Lower leg skin (tissue), 4 donors: ENCODE measurements around the gene THOC5. TPM values are rescaled to one million over a fixed set of nuclear protein-coding genes. Genes with fewer than 3 reads are reported as not detected.
"Not testable (repeated sequence)": the region's sequence is repeated elsewhere in the genome, so short reads cannot be mapped to it uniquely, and the experiment has no call there.

ENCODE experiments used
- DNase-seq, 2 donors: peaks; one replicate each; pipeline ENCODE4 v3.0.0-alpha.2; 2019; ENCODE audit warnings: low spot score in 2 of 2
- H3K4me3 ChIP-seq: fragments of 200-600 bp; sonication (generic); 2 replicates; pipeline ENCODE4 v1.5.1; 2017; ENCODE audit warnings: mild to moderate bottlenecking, low read depth; ENCODE audit not compliant: poor library complexity, severe bottlenecking
- CTCF ChIP-seq, 3 donors: fragments of 450-650 bp; IDR thresholded peaks; one replicate each; pipeline ENCODE4 v1.5.1; 2016; ENCODE audit warnings: antibody characterized with exemption in 3 of 3, mild to moderate bottlenecking in 3 of 3, moderate library complexity in 2 of 3
- POLR2A ChIP-seq, 2 donors: fragments of 450-650 bp; IDR thresholded peaks; one replicate each; pipeline ENCODE4 v1.6.1; 2016 to 2017; ENCODE audit warnings: antibody characterized with exemption in 2 of 2, mild to moderate bottlenecking in 1 of 2, moderate library complexity in 1 of 2
- WGBS, 2 donors: methylation state at CpG; one replicate each; pipeline ENCODE4 v1.1.5; 2018; 5-methylcytosine and 5-hydroxymethylcytosine counted together
- intact Hi-C: fragments of 100-400 bp; cut with DNase I; formaldehyde crosslinking; loops from one replicate; pipeline ENCODE4 v1.15.0; 2023; ENCODE audit warnings: low total_unique reads
- total RNA-seq, 4 donors: library from RNA; depleted of rRNA; stranded (reverse); fragments of >200 nt; gene quantifications; one replicate each; pipeline ENCODE4 v1.1.0, GENCODE V29; 2016

Gene THOC5
- total RNA-seq, 4 donors from 2014 or later = 14.2 to 30.5 (median 23.3) TPM

DNA sequence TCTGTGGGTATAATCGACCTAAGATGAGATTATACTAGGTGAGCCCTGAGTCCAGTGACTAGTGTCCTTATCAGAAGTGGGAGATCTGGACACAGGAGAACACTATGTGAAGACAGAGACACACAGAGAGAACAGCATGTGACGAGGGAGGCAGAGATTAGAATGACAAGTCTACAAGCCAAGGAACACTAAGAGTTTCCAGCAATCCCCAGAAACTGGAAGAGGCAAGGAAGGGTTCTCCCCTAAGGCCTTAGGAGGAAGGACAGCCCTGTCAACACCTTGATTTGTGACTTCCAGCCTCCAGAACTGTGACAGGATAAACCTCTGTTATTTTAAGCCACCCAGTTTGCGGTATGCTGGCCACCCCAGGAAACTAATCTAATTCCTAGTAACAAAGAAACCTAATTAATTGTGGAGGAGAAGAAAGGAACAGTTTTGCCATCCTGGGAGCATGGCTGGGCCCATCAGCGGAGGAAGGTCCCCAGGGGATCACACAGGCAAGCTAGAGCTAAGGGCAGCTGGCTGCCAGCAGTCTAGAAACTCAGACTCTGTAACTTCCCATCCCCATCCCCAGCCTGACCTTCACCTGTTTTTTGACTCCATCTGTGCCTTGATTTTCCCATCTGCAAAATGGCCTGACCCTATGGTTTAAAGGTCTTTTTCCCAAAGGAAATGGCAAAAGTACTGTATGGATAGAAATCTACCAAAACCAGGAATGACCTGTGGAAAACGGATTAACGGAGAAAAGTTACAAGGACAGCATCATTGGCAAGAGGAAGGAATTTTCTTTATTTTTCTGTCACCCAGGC lies 10.3 kb upstream of the THOC5 start:
- intact Hi-C loops = no loop called here
- H3K4me3 ChIP-seq = no peak overlapping the region
- 86 to 92% methylated on average over 6 of the region's 6 CpGs for WGBS, 2 donors
- no peak for DNase-seq
- TF ChIP-seq CTCF (IDR thresholded peaks at IDR 0.05) = no peak
- no peak for TF ChIP-seq POLR2A (IDR thresholded peaks at IDR 0.05)

DNA sequence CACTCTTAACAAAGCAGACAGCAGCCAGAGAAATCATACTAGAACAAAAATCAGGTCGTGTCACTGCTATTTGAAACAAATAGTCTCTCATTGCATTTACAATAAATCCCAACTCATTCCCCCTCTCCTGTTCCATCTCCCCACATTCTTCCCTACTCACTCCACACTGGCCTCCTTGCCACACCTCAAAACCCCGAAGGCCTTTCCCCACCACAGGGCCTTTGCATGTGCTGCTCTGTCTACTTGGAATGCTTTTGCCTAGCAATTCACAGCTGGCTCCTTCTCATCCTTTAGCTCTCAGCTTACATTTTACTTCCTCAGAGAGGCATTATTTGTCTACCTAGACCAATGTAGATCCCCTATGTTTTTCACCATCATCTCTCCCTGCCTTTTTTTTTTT lies 6.3 kb upstream of the THOC5 start:
- intact Hi-C loops = no loop called here
- WGBS, 2 donors = 92 to 96% methylated on average over 2 of the region's 2 CpGs
- DNase-seq = no peak
- no peak for TF ChIP-seq POLR2A (IDR thresholded peaks at IDR 0.05)
- TF ChIP-seq CTCF (IDR thresholded peaks at IDR 0.05) = no peak
- no peak overlapping the region for H3K4me3 ChIP-seq

GRCh38 chr22:29559030-29559429 lies 5.5 kb upstream of the THOC5 start:
- no peak overlapping the region for H3K4me3 ChIP-seq
- 92 to 94% methylated on average over 6 of the region's 6 CpGs for WGBS, 2 donors
- TF ChIP-seq POLR2A (IDR thresholded peaks at IDR 0.05) = no peak
- no peak for TF ChIP-seq CTCF (IDR thresholded peaks at IDR 0.05)
- intact Hi-C loops = no loop called here
- no peak for DNase-seq

DNA sequence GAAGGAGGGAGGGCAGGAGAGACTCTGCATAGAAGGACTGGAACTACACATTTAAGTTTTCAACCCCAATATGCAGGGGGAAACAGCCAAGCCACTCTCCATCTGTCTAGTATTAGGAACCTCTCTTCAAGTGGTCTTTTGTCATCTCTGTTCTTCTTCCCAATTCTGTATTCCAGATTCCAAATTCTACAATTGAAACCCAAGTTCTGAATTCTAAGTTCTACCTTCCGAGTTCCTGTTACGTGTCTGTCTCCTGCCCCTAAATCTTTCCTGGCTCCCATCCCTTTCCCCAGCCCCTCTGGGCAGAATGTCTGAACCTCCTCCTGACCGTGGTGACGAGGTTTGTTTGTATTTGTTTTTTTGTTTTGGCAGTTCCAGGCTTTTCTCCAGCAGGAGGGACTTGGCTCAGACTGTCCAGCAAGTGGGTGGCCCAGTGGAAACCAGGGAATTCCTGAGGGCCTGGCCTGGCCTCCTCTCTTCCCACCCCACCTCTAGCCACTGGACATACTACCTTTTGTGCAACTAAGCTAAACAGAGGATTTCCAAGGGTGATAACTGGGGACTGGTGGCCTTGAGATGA lies 1.6 kb upstream of the THOC5 start:
- TF ChIP-seq CTCF (IDR thresholded peaks at IDR 0.05) (no peak), POLR2A (IDR thresholded peaks at IDR 0.05) (no peak)
- H3K4me3 ChIP-seq = no peak overlapping the region
- 38 to 39% methylated on average over 4 of the region's 4 CpGs for WGBS, 2 donors
- no peak for DNase-seq
- intact Hi-C loops = no loop called here

- intact Hi-C loops, H3K4me3 ChIP-seq, DNase-seq: not testable (repeated sequence)
- 85 to 94% methylated on average over 19 to 31 of the region's 33 CpGs for WGBS, 2 donors
Observed at GRCh38 chr22:29552357-29552756, 1.2 kb downstream of the THOC5 start.

- no peak for DNase-seq
- intact Hi-C loops = no loop called here
- WGBS, 2 donors = 94 to 97% methylated on average over 4 of the region's 4 CpGs
- no peak overlapping the region for H3K4me3 ChIP-seq
- TF ChIP-seq POLR2A (IDR thresholded peaks at IDR 0.05) = no peak
- no peak for TF ChIP-seq CTCF (IDR thresholded peaks at IDR 0.05)
Observed at GRCh38 chr22:29550005-29550404, 3.6 kb downstream of the THOC5 start.

GRCh38 chr22:29545045-29545444 lies 8.5 kb downstream of the THOC5 start:
- DNase-seq, H3K4me3 ChIP-seq, intact Hi-C loops: not testable (repeated sequence)
- 84 to 86% methylated on average over 8 of the region's 8 CpGs for WGBS, 2 donors
